Retinal pigment epithelial cell (primary cell): ENCODE results near the gene NEXN.
"Not testable (repeated sequence)": the region's sequence is repeated elsewhere in the genome, so short reads cannot be mapped to it uniquely, and the experiment has no call there.

Experiments
- DNase-seq: peaks from one replicate; pipeline ENCODE4 v3.0.0-alpha.2; 2010; ENCODE audit warnings: low read depth
- H3K4me3 ChIP-seq: 2 replicates; pipeline ENCODE4 v1.5.1; 2011; ENCODE audit warnings: mild to moderate bottlenecking, low read length, control low read depth, moderate library complexity
- TF ChIP-seq, protein P1 (sequence below): conservative IDR thresholded peaks from 2 replicates; pipeline ENCODE4 v1.5.1; 2011; ENCODE audit warnings: low read depth, low read length, control low read depth, inconsistent platforms

NEXN gene

DNA sequence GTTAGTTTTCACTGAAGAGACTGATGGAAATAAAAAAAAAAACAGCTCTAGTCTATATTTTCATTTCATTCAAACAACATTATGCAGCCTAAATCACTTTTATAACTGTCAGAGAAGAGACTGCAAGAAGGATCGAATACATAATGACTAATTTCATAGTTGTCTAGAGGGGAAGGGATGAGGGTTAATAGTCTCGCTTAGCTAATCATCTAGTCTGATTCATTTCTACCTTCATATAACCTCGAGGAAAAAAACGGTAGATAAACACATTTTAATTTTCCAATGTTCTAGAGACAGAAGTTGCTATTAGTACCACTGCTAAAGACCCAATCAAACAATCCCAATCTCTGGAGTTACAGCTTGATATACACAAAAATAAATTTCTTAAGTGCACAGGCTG lies 87.0 kb downstream of the NEXN start:
- peak overlapping the region; percentile 99 for H3K4me3 ChIP-seq
- no peak for DNase-seq
- TF ChIP-seq, protein P1, sequence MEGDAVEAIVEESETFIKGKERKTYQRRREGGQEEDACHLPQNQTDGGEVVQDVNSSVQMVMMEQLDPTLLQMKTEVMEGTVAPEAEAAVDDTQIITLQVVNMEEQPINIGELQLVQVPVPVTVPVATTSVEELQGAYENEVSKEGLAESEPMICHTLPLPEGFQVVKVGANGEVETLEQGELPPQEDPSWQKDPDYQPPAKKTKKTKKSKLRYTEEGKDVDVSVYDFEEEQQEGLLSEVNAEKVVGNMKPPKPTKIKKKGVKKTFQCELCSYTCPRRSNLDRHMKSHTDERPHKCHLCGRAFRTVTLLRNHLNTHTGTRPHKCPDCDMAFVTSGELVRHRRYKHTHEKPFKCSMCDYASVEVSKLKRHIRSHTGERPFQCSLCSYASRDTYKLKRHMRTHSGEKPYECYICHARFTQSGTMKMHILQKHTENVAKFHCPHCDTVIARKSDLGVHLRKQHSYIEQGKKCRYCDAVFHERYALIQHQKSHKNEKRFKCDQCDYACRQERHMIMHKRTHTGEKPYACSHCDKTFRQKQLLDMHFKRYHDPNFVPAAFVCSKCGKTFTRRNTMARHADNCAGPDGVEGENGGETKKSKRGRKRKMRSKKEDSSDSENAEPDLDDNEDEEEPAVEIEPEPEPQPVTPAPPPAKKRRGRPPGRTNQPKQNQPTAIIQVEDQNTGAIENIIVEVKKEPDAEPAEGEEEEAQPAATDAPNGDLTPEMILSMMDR: no peak

DNA sequence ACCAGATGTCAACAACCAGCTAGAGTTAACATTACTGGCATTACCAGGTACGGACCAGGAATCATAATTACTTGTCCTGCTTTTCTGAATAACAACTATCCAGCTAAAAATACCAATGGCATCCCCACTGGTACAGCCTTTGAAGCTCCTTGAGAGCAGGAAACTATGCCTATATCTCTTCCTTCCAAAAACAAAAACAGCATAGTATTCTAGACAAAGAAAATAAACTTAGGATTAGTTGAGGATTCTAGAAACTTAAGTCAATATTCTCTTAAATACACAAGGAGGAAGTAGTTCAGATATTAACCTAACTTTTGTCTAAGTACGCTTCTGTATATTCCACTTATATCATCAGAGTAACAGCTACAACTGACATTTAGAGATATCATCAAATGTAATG lies 87.5 kb downstream of the NEXN start:
- DNase-seq: no peak
- H3K4me3 ChIP-seq: peak overlapping the region; percentile 99
- TF ChIP-seq, protein P1: no peak

DNA sequence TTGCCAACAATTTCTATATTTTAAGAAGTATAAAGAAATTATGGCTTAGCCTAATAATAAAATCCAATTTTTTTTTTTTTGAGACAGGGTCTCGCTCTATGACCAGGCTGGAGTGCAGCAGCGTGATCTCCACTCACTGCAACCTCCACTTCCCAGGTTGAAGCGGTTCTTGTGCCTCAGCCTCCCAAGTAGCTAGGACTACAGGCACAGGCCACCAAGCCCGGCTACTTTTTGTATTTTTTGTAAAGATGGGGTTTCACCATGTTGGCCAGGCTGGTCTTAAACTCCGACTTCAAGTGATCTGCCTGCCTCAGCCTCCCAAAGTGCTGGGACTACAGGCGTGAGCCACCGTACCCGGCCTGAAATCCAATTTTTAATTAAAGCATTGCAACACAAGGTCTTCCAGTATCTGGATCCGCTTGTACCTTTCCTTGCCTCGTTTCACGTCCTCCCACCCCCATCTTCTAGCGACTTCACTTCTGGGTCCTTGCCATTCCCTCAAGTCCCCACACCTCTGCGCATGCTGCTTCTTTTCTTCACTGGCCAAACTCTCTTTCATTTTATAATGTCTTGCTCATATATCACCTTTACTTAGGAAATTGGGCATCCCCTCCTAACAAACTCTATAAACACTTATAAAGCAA lies 88.1 kb downstream of the NEXN start:
- TF ChIP-seq, protein P1: no peak
- no peak for DNase-seq
- H3K4me3 ChIP-seq: peak overlapping the region; percentile 99

DNA sequence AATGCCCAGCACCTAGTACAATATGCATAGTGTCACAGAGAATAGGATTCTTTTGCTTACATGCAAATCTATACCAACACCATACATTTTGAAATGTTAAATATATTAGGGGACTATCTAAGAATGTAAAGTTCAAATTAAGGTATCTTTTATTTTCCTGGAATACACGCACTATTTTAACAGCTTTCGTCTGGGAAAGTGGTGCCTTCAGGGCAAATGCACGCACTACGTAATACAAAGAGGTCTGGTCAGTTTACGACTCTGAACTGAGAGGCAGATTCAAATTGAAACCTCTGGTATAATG lies 89.5 kb downstream of the NEXN start:
- TF ChIP-seq, protein P1: no peak
- no peak for DNase-seq
- peak overlapping the region; percentile 99 for H3K4me3 ChIP-seq

DNA sequence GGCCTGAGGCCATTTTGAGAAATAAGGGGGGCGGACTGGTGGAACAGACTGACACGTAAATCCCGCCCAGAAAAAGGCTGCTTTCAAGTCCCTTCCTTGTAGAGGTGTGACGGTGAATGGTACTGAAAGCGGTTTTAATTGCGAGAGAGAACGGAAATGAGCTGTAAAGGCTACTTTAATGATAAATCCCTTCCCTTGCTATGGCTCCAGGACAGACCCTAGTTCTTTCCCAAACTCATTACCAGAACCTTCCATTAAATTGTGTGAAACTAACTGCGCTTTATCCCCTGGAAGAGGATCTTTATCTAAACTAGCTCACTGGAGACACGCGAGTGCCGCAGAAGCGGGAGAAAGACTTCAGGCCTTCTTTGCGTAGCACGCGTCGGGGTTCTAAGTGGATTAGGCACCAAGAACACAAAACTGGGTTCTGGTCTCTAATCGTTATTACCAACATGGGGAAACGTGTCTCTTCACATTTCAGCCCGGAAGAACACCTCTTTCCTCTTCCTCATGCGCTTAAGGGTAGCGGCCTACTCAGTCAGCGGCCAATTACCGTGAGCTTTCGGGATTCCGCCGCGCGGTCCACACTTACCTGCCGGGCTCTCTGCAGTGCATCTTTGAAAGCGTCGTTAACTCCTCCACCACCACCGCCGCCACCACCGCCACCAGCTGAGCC lies 90.0 kb downstream of the NEXN start:
- H3K4me3 ChIP-seq: peak overlapping the region; percentile 99
- DNase-seq: peak; percentile 86
- TF ChIP-seq, protein P1: no peak

DNA sequence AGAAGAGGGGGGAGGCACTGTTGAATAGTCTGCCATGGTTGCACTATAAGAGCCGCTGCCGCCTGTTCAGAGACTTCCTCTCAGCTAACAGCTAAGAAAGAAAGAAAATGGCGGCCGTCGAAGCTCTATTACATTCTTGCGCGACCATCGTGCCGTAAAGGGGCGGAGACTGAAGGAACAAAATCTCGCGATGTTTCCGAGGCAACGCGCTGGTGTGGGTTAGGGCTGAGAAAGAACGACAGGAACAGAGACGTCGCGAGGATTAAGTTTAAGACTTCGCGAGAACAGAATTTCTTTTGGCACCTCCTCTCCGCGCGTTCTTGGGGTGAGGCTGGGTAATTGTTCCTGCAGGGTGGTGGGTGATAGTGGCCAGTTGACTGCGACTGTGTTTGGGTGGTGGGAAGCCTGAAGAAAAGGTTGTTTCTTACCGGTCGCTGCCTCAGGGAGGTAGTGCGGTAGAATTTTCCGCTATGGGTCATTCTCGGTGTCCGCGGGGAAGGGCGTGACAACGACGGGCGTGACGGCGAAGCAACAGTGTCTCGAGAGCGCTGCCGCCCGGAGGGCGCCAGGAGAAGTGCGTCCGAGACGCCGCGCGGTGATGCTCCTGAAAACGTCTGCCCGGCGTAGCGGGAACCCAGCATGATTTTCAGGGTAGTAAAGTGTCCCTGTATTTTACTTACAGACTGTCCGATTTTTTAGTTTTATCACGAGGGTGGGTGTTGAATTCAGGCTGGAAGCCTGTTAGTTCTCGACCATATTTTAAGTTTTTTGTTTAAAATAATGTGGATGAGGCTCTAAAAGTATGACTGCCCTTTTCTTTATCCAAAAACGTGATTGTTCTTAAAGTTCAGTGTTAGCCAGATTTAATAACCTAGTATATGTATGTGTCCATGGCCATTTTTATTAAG lies 90.8 kb downstream of the NEXN start, which contains the start of gene FUBP1:
FUBP1 (minus strand) TSS at position 104 of the 908 bp plus-strand sequence; CDS start at position 36, 68 bp downstream.
- H3K4me3 ChIP-seq: peak within 1 kb of the TSS; percentile 99
- TF ChIP-seq, protein P1: peak; percentile 62
- peak; percentile 98 for DNase-seq

DNA sequence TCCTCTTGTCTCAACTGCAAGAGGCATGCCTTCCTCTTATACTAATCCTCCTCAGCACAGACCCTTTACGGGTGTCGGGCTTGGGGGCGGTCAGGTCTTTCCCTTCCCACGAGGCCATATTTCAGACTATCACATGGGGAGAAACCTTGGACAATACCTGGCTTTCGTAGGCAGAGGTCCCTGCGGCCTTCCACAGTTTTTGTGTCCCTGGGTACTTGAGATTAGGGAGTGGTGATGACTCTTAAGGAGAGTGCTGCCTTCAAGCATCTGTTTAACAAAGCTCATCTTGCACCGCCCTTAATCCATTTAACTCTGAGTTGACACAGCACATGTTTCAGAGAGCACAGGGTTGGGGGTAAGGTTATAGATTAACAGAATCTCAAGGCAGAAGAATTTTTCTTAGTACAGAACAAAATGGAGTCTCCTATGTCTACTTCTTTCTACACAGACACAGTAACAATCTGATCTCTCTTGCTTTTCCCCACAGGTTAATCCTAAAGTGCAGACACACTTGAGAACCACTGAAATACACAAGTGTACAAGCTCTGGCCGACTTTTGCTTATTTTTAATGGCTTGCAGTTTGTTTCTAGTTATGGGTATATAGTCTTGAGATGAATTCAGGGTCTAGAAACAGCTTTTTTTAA lies 95.0 kb downstream of the NEXN start:
- not testable (repeated sequence) for H3K4me3 ChIP-seq, DNase-seq
